Left forelimb (tissue), 1 donor: ENCODE results near the gene CMPK1.
A peak's percentile ranks its signal among the peaks of the same experiment; 100 is the strongest.
"Not testable (repeated sequence)": the region's sequence is repeated elsewhere in the genome, so short reads cannot be mapped to it uniquely, and the experiment has no call there.

Source experiments
- DNase-seq: peaks from one replicate; pipeline ENCODE4 v3.0.0-alpha.2; 2018; ENCODE audit warnings: low spot score

CMPK1 gene

GRCh38 chr1:47338249-47339077 is 4.9 kb downstream of the CMPK1 start:
- DNase-seq: no peak

- DNase-seq: no peak
Measured at GRCh38 chr1:47340227-47340626, 6.6 kb downstream of the CMPK1 start.

GRCh38 chr1:47346979-47347378 is 13.4 kb downstream of the CMPK1 start:
- not testable (repeated sequence) for DNase-seq

- DNase-seq: no peak
Measured at GRCh38 chr1:47347735-47348134, 14.1 kb downstream of the CMPK1 start.

GRCh38 chr1:47348246-47348645 is 14.7 kb downstream of the CMPK1 start:
- DNase-seq: no peak

- DNase-seq: no peak
Measured at GRCh38 chr1:47351305-47351704, 17.7 kb downstream of the CMPK1 start.

- no peak for DNase-seq
Measured at GRCh38 chr1:47361380-47361779, 27.8 kb downstream of the CMPK1 start.

- no peak for DNase-seq
Measured at GRCh38 chr1:47362828-47363227, 29.2 kb downstream of the CMPK1 start.

- DNase-seq: no peak
Measured at GRCh38 chr1:47367651-47368050, 34.1 kb downstream of the CMPK1 start.

GRCh38 chr1:47371016-47371517 is 37.5 kb downstream of the CMPK1 start:
- DNase-seq: no peak

GRCh38 chr1:47374501-47374900 is 40.9 kb downstream of the CMPK1 start:
- DNase-seq: no peak

GRCh38 chr1:47378147-47378546 is 44.6 kb downstream of the CMPK1 start:
- no peak for DNase-seq

- DNase-seq: no peak
Measured at GRCh38 chr1:47380699-47381098, 47.1 kb downstream of the CMPK1 start.

GRCh38 chr1:47382399-47382983 is 48.9 kb downstream of the CMPK1 start:
- no peak for DNase-seq

- no peak for DNase-seq
Measured at GRCh38 chr1:47384083-47384482, 50.5 kb downstream of the CMPK1 start.

- DNase-seq: no peak
Measured at GRCh38 chr1:47385020-47385419, 51.4 kb downstream of the CMPK1 start.

- no peak for DNase-seq
Measured at GRCh38 chr1:47386268-47386667, 52.7 kb downstream of the CMPK1 start.

- DNase-seq: no peak
Measured at GRCh38 chr1:47388030-47388890, 54.7 kb downstream of the CMPK1 start.

- DNase-seq: peak; percentile 77
Measured at GRCh38 chr1:47388891-47389238, 55.3 kb downstream of the CMPK1 start.

GRCh38 chr1:47389731-47390130 is 56.1 kb downstream of the CMPK1 start:
- DNase-seq: no peak

GRCh38 chr1:47390843-47391242 is 57.3 kb downstream of the CMPK1 start:
- DNase-seq: no peak

- no peak for DNase-seq
Measured at GRCh38 chr1:47393141-47393540, 59.6 kb downstream of the CMPK1 start.

- no peak for DNase-seq
Measured at GRCh38 chr1:47395433-47395832, 61.8 kb downstream of the CMPK1 start.
